H1 (cell line): ENCODE measurements around the gene AK5. TPM values are rescaled to one million over a fixed set of nuclear protein-coding genes. Genes with fewer than 3 reads are reported as not detected.

ENCODE experiments used
- CTCF ChIA-PET: fragments of 300-600 bp; sonication (Branson Sonifier 250); formaldehyde crosslinking; loops from one replicate; lab custom pipeline; 2021; ENCODE audit not compliant: partially characterized antibody; lab: Charles Lee
- POLR2A ChIA-PET: fragments of 300-600 bp; sonication (Branson Sonifier 250); formaldehyde crosslinking; loops from one replicate; lab custom pipeline; 2021; ENCODE audit warnings: inconsistent platforms; ENCODE audit not compliant: partially characterized antibody; lab: Charles Lee
- DNase-seq, 2 experiments: peaks; one replicate each; pipeline versions ENCODE4 v3.0.0 to v3.0.0-alpha.2; 2010 to 2022; ENCODE audit warnings: low spot score in 2 of 2, low read depth in 1 of 2, mixed read lengths in 1 of 2
- FAIRE-seq: peaks from 2 replicates; lab custom pipeline; 2011; peaks lifted over from hg19 to GRCh38; lab: Jason Lieb, UNC
- H2AFZ ChIP-seq: 2 replicates; pipeline ENCODE4 v1.8.1; 2012; ENCODE audit warnings: low read length, inconsistent platforms
- H2AK5ac ChIP-seq: 2 replicates; pipeline ENCODE4 v1.6.1; 2013; ENCODE audit warnings: low read depth, low read length
- H2BK120ac ChIP-seq: replicated peaks from 2 replicates; pipeline ENCODE3; 2013; ENCODE audit warnings: low read depth, low read length, inconsistent platforms
- H2BK12ac ChIP-seq: 2 replicates; pipeline ENCODE4 v1.6.1; 2013; ENCODE audit warnings: low read depth, low read length
- H2BK15ac ChIP-seq: 2 replicates; pipeline ENCODE4 v1.6.1; 2013; ENCODE audit warnings: low read length
- H2BK20ac ChIP-seq: 2 replicates; pipeline ENCODE4 v1.6.1; 2013; ENCODE audit warnings: low read length
- H2BK5ac ChIP-seq: 2 replicates; pipeline ENCODE4 v1.6.1; 2013; ENCODE audit warnings: low read depth, low read length
- H3K14ac ChIP-seq: 2 replicates; pipeline ENCODE4 v1.6.1; 2013; ENCODE audit warnings: inconsistent platforms; ENCODE audit not compliant: insufficient read length
- H3K18ac ChIP-seq: 2 replicates; pipeline ENCODE4 v1.6.1; 2013; ENCODE audit warnings: low read length; ENCODE audit errors: extremely low read depth
- H3K23ac ChIP-seq: 2 replicates; pipeline ENCODE4 v1.6.1; 2013; ENCODE audit warnings: inconsistent platforms; ENCODE audit not compliant: insufficient read length
- H3K23me2 ChIP-seq: 2 replicates; pipeline ENCODE4 v1.6.1; 2013; ENCODE audit warnings: low read depth, low read length
- H3K27ac ChIP-seq: 2 replicates; pipeline ENCODE4 v1.6.1; 2011; ENCODE audit warnings: low read depth, low read length, inconsistent platforms
- H3K27me3 ChIP-seq, 4 experiments: replicated peaks in 1 of 4; 1 replicate in 1 of 4; 2 replicates in 3 of 4; pipeline versions ENCODE4 v1.6.1 to v1.8.1; 2011 to 2013; ENCODE audit warnings: low read length in 3 of 4, mild to moderate bottlenecking in 3 of 4, inconsistent platforms in 2 of 4, mixed read lengths in 2 of 4, moderate library complexity in 1 of 4; ENCODE audit not compliant: control insufficient read depth in 3 of 4, insufficient read depth in 3 of 4; ENCODE audit errors: extremely low read depth in 1 of 4
- H3K36me3 ChIP-seq, 4 experiments: 2 replicates each; pipeline versions ENCODE4 v1.6.1 to v1.8.1; 2011 to 2013; ENCODE audit warnings: mild to moderate bottlenecking in 4 of 4, low read length in 3 of 4, moderate library complexity in 2 of 4, control low read depth in 1 of 4, inconsistent platforms in 1 of 4; ENCODE audit not compliant: insufficient read depth in 4 of 4, control insufficient read depth in 2 of 4
- H3K4ac ChIP-seq: replicated peaks from 2 replicates; pipeline ENCODE3; 2013; ENCODE audit warnings: low read length, low read depth, mixed read lengths, inconsistent platforms; ENCODE audit not compliant: insufficient read length
- H3K4me1 ChIP-seq, 4 experiments: replicated peaks in 1 of 4; 1 replicate in 1 of 4; 2 replicates in 3 of 4; pipeline versions ENCODE4 v1.6.1 to v1.8.1; 2011 to 2013; ENCODE audit warnings: low read length in 3 of 4, inconsistent platforms in 2 of 4, mixed read lengths in 1 of 4; ENCODE audit not compliant: insufficient read depth in 4 of 4, control insufficient read depth in 3 of 4
- H3K4me2 ChIP-seq, 2 experiments: 2 replicates each; pipeline versions ENCODE4 v1.6.1 to v1.8.1; 2011 to 2013; ENCODE audit warnings: low read depth in 2 of 2, low read length in 2 of 2, control low read depth in 1 of 2, inconsistent platforms in 1 of 2, mild to moderate bottlenecking in 1 of 2; ENCODE audit not compliant: insufficient read depth in 1 of 2
- H3K4me3 ChIP-seq, 4 experiments: fragments of 200-600, 300-600 bp in 1 of 4; sonication (generic), shearing (Covaris generic), sonication (Bioruptor Twin) in 1 of 4; 2 replicates each; pipeline versions ENCODE4 v1.5.1 to v1.8.1; 2011 to 2016; ENCODE audit warnings: low read length in 4 of 4, low read depth in 3 of 4, control low read depth in 2 of 4, inconsistent platforms in 2 of 4, mild to moderate bottlenecking in 2 of 4, mixed read lengths in 1 of 4, moderate library complexity in 1 of 4; ENCODE audit not compliant: insufficient read depth in 2 of 4; ENCODE audit errors: extremely low read depth in 1 of 4
- H3K56ac ChIP-seq: replicated peaks from 2 replicates; pipeline ENCODE3; 2013; ENCODE audit warnings: low read depth, mild to moderate bottlenecking, mixed read lengths, low read length, inconsistent platforms; ENCODE audit not compliant: insufficient read length
- H3K79me1 ChIP-seq: 2 replicates; pipeline ENCODE4 v1.6.1; 2013; ENCODE audit warnings: low read depth, low read length, control low read depth
- H3K79me2 ChIP-seq, 2 experiments: 2 replicates each; pipeline versions ENCODE4 v1.6.1 to v1.8.1; 2012 to 2013; ENCODE audit warnings: low read length in 2 of 2, mild to moderate bottlenecking in 2 of 2, inconsistent platforms in 1 of 2; ENCODE audit not compliant: insufficient read depth in 2 of 2, control insufficient read depth in 1 of 2
- H3K9ac ChIP-seq, 4 experiments: replicated peaks in 1 of 4; 1 replicate in 1 of 4; 2 replicates in 3 of 4; pipeline versions ENCODE4 v1.6.1 to v1.8.1; 2011 to 2013; ENCODE audit warnings: low read depth in 3 of 4, low read length in 3 of 4, control low read depth in 2 of 4, mild to moderate bottlenecking in 2 of 4, moderate library complexity in 2 of 4, inconsistent platforms in 1 of 4; ENCODE audit errors: extremely low read depth in 1 of 4
- H3K9me3 ChIP-seq, 2 experiments: 2 replicates each; pipeline versions ENCODE4 v1.6.1 to v1.8.1; 2012 to 2013; ENCODE audit warnings: mild to moderate bottlenecking in 2 of 2, moderate library complexity in 2 of 2, control low read depth in 1 of 2, inconsistent platforms in 1 of 2, low read depth in 1 of 2, low read length in 1 of 2, mixed read lengths in 1 of 2; ENCODE audit not compliant: insufficient read depth in 2 of 2
- H4K20me1 ChIP-seq, 2 experiments: replicated peaks in 1 of 2; 2 replicates each; pipeline versions ENCODE3 to v1.8.1; 2011 to 2013; ENCODE audit warnings: inconsistent platforms in 2 of 2, low read length in 2 of 2, mild to moderate bottlenecking in 1 of 2; ENCODE audit not compliant: insufficient read depth in 2 of 2, control insufficient read depth in 1 of 2
- H4K5ac ChIP-seq: 2 replicates; pipeline ENCODE4 v1.6.1; 2013; ENCODE audit warnings: low read length, low read depth, mixed read lengths, inconsistent platforms; ENCODE audit not compliant: insufficient read length
- H4K8ac ChIP-seq: 2 replicates; pipeline ENCODE4 v1.8.0; 2013; ENCODE audit warnings: mild to moderate bottlenecking, moderate library complexity, low read length, inconsistent platforms; ENCODE audit not compliant: insufficient read depth; ENCODE audit errors: extremely low read depth
- H4K91ac ChIP-seq: replicated peaks from 2 replicates; pipeline ENCODE3; 2013; ENCODE audit warnings: low read length, mixed read lengths, inconsistent platforms; ENCODE audit not compliant: insufficient read length
- CEBPB ChIP-seq: IDR thresholded peaks from 2 replicates; pipeline ENCODE4 v1.6.1; 2012; ENCODE audit warnings: low read depth, low read length
- JUND ChIP-seq: IDR thresholded peaks from 2 replicates; pipeline ENCODE4 v1.6.1; 2011; ENCODE audit warnings: mild to moderate bottlenecking, improper control_type of control experiment, low read length
- KDM5A ChIP-seq: fragments of 200-600 bp; IDR thresholded peaks from 2 replicates; pipeline ENCODE4 v1.7.1; 2012; ENCODE audit warnings: mild to moderate bottlenecking, low read length, inconsistent platforms, mixed read lengths
- MAFK ChIP-seq: IDR thresholded peaks from 2 replicates; pipeline ENCODE4 v1.6.1; 2012; ENCODE audit warnings: low read depth, mild to moderate bottlenecking, improper control_type of control experiment, low read length
- POLR2A ChIP-seq, 2 experiments: IDR thresholded peaks; 1 replicate in 1 of 2; 2 replicates in 1 of 2; pipeline ENCODE4 v1.6.1; 2011; ENCODE audit warnings: low read depth in 2 of 2, low read length in 2 of 2, mild to moderate bottlenecking in 2 of 2; ENCODE audit errors: control extremely low read depth in 1 of 2
- RAD21 ChIP-seq, 2 experiments: IDR thresholded peaks in 1 of 2; conservative IDR thresholded peaks in 1 of 2; 2 replicates each; pipeline ENCODE4 v1.6.1; 2011; ENCODE audit warnings: low read depth in 2 of 2, low read length in 2 of 2, improper control_type of control experiment in 1 of 2, inconsistent platforms in 1 of 2, mild to moderate bottlenecking in 1 of 2, moderate library complexity in 1 of 2
- RBBP5 ChIP-seq: IDR thresholded peaks from 2 replicates; pipeline ENCODE4 v1.7.1; 2012; ENCODE audit warnings: low read depth, mild to moderate bottlenecking, inconsistent platforms, low read length, moderate library complexity, borderline replicate concordance
- RFX5 ChIP-seq: IDR thresholded peaks from 2 replicates; pipeline ENCODE4 v1.6.1; 2011; ENCODE audit warnings: low read depth, low read length, improper control_type of control experiment, borderline replicate concordance
- RNF2 ChIP-seq: fragments of 200-900, 300-1000 bp; sonication (generic); IDR thresholded peaks from 2 replicates; pipeline ENCODE4 v1.7.1; 2016; ENCODE audit warnings: borderline replicate concordance, low read depth, mild to moderate bottlenecking, antibody characterized with exemption, low read length; ENCODE audit not compliant: poor library complexity, severe bottlenecking; ENCODE audit errors: missing control alignments
- RXRA ChIP-seq: IDR thresholded peaks from 2 replicates; pipeline ENCODE4 v1.6.1; 2011; ENCODE audit warnings: low read depth, mild to moderate bottlenecking, low read length, moderate library complexity; ENCODE audit not compliant: insufficient read depth
- SP2 ChIP-seq: IDR thresholded peaks from 2 replicates; pipeline ENCODE4 v1.6.1; 2012; ENCODE audit warnings: mild to moderate bottlenecking, low read length, inconsistent platforms
- SP4 ChIP-seq: IDR thresholded peaks from 2 replicates; pipeline ENCODE4 v1.6.1; 2012; ENCODE audit warnings: low read length, inconsistent platforms
- TAF1 ChIP-seq: IDR thresholded peaks from 2 replicates; pipeline ENCODE4 v1.6.1; 2011; ENCODE audit warnings: mild to moderate bottlenecking, low read depth, low read length
- WGBS, 2 experiments: shearing (Covaris generic) in 1 of 2; methylation state at CpG; one replicate each; pipeline versions ENCODE4 v1.1.6 to v1.1.7; 2013 to 2015; ENCODE audit warnings: low lambda C conversion rate in 2 of 2, mixed read lengths in 2 of 2, inconsistent platforms in 1 of 2, low coverage in 1 of 2, missing lambda C conversion rate in 1 of 2; ENCODE audit not compliant: insufficient replicate concordance in 2 of 2, insufficient coverage in 1 of 2, insufficient read length in 1 of 2; ENCODE audit errors: extremely low coverage in 1 of 2, missing lambda C conversion rate in 1 of 2; 5-methylcytosine and 5-hydroxymethylcytosine counted together
- polyA plus RNA-seq, 7 experiments: library from polyadenylated mRNA; depleted of rRNA in 3 of 7; stranded (reverse) in 5 of 7; unstranded in 2 of 7; fragments of >200 nt in 5 of 7; fragments of 200-250 nt in 2 of 7; gene quantifications; 1 replicate in 5 of 7; 2 replicates in 1 of 7; 4 replicates in 1 of 7; pipeline versions ENCODE4 v1.2.1 to v1.2.3, GENCODE V29; 2011 to 2013; ENCODE audit warnings: missing spikeins in 2 of 7, mixed read lengths in 2 of 7
- total RNA-seq: library from RNA; stranded (reverse); fragmentation: NEBNext Ultra II Directional; extraction: Animal tissue kit (Norgen Biotek cat#: 25700); gene quantifications from 2 replicates; pipeline ENCODE4 v1.2.1, GENCODE V29; 2021
- TF ChIP-seq, protein P1 (sequence below): IDR thresholded peaks from 2 replicates; pipeline ENCODE4 v1.6.1; 2011; ENCODE audit warnings: low read length, improper control_type of control experiment

The AK5 gene
- total and polyA plus RNA-seq, 2 of the 8 experiments (the other 6 are each of a cell fraction or from before 2014, with no cell fraction given), result 2.0 to 7.1 TPM

- WGBS, 2 experiments, result 95% methylated on average over 3 of the region's 3 CpGs; no CpG with 5 or more reads in 1 of the 2 experiments
- H4K8ac ChIP-seq, result no peak overlapping the region
- no peak overlapping the region for H2BK12ac ChIP-seq
- H3K56ac ChIP-seq, result no peak overlapping the region
- no peak overlapping the region for H4K5ac ChIP-seq
- no peak overlapping the region for H3K18ac ChIP-seq
- H3K23me2 ChIP-seq, result no peaks in the 10 kb centered on the region
- H3K79me1 ChIP-seq, result no peaks in the 10 kb centered on the region
- H2AFZ ChIP-seq, result no peak overlapping the region
- H3K23ac ChIP-seq, result no peak overlapping the region
- no peaks in the 10 kb centered on the region for H3K9me3 ChIP-seq
- no peaks in the 10 kb centered on the region for H3K36me3 ChIP-seq
- POLR2A ChIA-PET, result no interaction called here
- no peaks in the 10 kb centered on the region for H4K20me1 ChIP-seq
- H3K79me2 ChIP-seq, result no peaks in the 10 kb centered on the region
- H3K4ac ChIP-seq, result no peak overlapping the region
- FAIRE-seq, result no peak
- CTCF ChIA-PET, result interaction anchor here (0.7 to 1.2 kb wide), 2 partner anchors 10 to 17 kb away, joined by 3 to 4 read pairs; no protein-coding TSS in a partner anchor
- H3K4me2 ChIP-seq, result no peak overlapping the region
- H2BK120ac ChIP-seq, result no peak overlapping the region
- H4K91ac ChIP-seq, result no peak overlapping the region
- no peak overlapping the region for H2AK5ac ChIP-seq
- H2BK5ac ChIP-seq, result no peak overlapping the region
- no peak overlapping the region for H3K27ac ChIP-seq
- DNase-seq, result no peak
- no peak overlapping the region for H2BK20ac ChIP-seq
- H3K4me1 ChIP-seq, result no peaks in the 10 kb centered on the region; a peak in 1 of 7 replicates
- no peak overlapping the region for H3K9ac ChIP-seq
- H2BK15ac ChIP-seq, result no peak overlapping the region
- no peak overlapping the region for H3K4me3 ChIP-seq
- no peaks in the 10 kb centered on the region for H3K27me3 ChIP-seq
- H3K14ac ChIP-seq, result no peak overlapping the region
- TF ChIP-seq KDM5A (no peak), RNF2 (no peak), RAD21 (IDR thresholded peaks at IDR 0.05 in 1 of 2, conservative IDR thresholded peaks at IDR 0.05 in 1 of 2; ENCODE audit: low read depth in 2 of 2, low read length in 2 of 2) (no peak), RFX5 (no peak), POLR2A (IDR thresholded peaks at IDR 0.05; ENCODE audit: control extremely low read depth in 1 of 2, low read depth in 2 of 2, low read length in 2 of 2) (no peak), MAFK (no peak), SP2 (no peak), RBBP5 (no peak), JUND (no peak), CEBPB (no peak), SP4 (no peak), TAF1 (no peak), RXRA (no peak)
- TF ChIP-seq, protein P1, sequence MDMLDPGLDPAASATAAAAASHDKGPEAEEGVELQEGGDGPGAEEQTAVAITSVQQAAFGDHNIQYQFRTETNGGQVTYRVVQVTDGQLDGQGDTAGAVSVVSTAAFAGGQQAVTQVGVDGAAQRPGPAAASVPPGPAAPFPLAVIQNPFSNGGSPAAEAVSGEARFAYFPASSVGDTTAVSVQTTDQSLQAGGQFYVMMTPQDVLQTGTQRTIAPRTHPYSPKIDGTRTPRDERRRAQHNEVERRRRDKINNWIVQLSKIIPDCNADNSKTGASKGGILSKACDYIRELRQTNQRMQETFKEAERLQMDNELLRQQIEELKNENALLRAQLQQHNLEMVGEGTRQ, result no peak
These were observed 35.1 kb downstream of the AK5 start for GRCh38 chr1:77316966-77317365.
